Stimulated activated CD8-positive, alpha-beta memory T cell treated with anti-CD3 and anti-CD28 coated beads, Interleukin-15, amount 100 ng/mL, for 24 hours (primary cell): ENCODE results near the gene DNM3.

Source experiments
- DNase-seq: peaks from one replicate; pipeline ENCODE4 v3.0.0-alpha.2; 2020; ENCODE audit warnings: low read depth

DNM3 gene

DNA sequence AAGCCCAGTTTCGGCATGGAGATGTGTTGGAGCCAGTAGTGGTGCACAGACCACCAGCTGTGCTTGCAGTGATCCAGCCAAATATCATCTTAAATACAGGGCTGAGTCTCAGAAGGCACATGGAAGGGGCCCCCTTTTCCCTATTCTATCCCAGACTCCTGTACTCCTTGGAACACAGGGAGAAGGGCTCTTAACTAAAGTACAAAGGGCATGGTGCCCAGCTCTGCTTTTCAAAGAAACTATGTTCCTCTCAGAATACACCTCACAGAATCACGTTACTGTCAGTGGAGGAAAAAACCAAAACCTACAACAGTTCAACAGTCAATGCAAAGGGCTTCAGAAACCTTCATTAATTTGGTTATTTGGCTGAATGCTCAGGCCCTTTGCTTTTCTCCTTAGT is 398.6 kb downstream of the DNM3 start:
- no peak for DNase-seq

DNA sequence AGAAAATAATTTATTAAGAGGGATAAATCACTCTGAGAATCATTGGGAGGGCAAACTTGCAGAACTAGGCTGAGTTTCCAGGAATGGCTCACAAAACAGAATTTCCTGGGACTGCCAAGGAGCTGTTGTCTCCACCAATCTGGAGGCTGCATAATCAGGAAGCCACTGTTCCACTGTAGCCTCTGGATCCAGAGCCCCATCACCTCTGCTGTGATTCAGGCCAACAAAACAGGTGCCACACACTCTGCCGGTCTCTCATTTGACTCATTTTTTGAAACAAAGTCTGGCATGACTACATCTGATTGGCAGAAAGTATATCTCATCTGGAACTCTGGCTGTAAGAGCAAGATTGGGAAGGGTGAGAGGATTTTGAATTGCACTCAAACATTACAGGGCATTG is 400.2 kb downstream of the DNM3 start:
- DNase-seq: no peak

DNA sequence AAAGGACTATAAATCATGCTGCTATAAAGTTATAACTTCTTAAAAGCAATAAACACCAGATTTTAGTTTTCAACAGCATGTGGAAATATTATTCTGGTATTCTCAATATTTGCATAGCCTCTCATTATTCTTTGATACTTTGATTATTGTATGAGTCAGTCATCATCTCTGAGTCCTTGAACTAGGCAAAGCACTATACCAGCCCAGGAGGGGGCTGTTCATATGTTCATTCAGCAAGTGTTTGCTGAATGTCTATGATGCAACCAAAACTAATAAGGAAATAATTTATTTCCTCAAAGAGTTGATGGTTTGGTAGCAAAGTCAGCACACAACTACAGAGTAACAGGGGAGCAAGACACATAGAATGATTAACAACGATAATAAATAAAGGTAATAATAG is 403.6 kb downstream of the DNM3 start:
- no peak for DNase-seq

DNA sequence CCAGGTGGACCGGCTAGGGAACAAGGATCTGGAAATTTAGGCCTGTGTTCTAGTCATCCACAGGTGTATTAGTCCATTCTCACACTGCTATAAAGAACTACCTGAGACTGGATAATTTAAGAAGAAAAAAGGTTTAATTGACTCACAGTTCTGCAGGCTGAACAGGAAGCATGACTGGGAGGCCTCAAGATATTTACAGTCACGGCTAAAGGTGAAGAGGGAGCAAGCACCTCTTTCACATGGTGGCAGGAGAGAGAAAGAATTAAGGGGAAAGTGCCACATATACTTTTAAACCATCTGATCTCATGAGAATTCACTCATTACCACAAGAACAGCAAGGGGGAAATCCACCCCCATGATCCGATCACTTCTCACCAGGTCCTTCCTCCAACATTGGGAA is 404.5 kb downstream of the DNM3 start:
- no peak for DNase-seq

DNA sequence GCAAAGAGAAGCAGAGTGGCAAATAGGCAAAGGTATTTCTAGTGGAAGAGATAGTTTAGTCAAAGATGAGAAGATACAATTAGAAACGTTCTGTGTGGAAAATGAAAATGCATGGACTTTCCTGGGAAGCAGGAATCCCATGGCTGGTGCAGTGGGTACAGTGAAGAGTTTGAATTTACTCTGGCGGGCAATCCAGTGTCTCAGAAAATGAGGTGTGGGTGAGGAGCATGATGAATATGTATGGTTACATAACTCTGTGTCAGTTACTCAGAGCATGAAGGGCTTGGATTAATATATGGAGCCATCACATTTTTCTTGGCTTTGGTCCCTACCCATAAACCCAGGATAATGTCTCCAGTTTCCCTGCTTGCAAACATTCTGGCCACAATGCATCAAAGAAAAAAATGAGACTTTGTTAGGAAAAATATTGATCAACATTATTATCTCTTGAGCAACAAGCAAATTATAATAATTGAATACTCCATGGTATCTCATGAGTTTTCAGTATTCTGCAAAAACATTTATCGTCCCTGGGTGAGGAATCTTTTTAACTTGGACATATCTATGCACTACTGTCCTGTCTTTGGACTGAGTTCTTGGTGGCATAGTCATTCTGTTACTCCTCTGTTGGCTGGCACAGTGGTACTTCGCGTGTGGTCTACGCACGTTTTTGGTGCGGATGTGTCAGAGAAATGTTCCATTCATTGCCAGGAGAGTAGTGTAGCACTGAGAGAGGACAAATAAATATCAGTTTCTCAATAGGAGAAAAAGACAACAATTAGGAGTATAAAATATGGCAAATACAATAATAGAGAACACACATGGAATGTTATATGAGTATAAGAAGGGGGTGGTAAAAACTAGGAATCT is 405.5 kb downstream of the DNM3 start:
- DNase-seq: no peak

DNA sequence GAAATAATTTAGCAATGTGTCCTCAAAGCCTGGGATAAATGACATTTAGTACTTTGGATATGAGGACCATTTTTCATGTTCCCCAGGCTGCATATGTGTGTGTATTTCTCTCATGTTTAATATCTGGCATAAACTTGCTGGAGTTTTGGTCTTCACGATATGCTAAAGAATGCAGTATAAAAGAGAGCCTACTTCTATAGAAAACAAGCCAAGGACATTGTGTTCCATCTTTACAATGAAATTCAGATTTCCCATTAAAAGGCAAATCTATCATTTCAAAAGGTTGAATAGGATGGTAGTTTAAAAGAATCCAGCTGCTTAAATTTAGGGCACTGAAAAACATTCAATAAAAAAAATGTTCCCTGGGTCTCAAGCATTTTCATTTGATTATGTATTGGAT is 410.2 kb downstream of the DNM3 start:
- no peak for DNase-seq

DNA sequence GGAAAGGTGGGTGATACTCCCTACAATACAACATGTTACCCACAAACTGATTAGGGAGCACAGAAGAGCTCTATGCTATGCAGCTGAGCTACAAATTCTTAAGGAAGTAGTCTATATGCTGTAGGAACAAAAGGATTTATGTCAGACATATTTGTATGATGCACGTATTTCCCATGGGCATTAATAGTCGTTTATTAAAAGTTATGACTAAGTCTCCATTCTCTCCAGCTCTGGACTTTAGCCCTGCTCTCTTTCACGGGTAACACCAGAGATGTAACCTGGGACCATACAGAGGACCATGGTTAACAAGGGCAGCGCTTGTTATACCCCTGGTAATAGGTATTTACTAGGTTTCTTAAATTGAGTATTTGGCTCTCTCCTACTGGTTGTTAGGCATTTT is 411.0 kb downstream of the DNM3 start:
- DNase-seq: no peak

DNA sequence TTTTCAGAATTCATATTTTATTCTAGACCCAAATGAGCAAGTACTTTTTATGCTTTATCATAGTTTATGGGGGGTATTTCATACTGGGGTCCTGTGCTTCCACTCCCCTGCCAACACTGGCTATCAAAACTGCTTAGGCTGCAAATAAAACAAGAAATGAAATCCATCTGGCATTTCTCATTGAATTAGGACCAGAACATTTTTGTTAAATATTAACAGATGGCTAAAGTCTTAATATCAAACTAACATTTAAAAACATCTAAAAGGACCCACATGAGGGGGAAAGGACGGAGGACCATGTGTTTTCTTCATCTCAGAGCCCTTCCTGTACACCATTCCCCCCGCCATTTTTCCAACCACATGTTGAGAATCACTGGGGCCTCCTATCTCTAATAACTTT is 411.7 kb downstream of the DNM3 start:
- DNase-seq: no peak

DNA sequence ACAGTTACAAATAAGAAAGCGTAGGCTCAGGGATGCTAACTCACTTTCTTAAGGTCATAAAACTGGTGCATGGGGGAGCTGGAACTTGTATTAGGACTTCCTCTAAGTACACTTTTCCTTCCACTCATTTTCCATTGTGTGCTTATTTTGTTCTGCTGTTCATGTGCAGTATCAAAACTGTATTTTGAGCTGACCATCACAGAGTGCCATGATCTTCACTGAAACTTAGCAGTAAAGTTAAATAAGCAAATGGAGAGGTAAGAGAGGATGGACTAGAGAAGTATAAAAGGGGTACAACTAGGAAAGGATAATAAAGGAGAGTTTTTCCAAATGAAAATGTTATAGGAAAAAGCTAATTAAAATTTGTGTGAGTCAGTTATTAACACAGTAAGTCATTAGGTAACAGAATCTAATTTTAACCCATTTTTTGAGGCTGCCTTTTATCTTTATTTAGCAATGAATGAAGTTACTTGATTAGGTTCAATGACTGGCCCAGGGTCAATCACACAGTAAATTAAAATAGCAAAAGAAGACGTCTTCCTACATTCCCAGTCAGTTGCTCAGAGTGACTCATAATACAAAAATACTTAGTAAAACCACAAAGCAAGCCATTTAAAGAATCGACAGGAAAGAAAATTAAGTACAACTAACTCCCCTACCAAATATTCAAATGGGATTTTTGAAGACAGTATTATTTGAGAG is 413.4 kb downstream of the DNM3 start:
- no peak for DNase-seq

DNA sequence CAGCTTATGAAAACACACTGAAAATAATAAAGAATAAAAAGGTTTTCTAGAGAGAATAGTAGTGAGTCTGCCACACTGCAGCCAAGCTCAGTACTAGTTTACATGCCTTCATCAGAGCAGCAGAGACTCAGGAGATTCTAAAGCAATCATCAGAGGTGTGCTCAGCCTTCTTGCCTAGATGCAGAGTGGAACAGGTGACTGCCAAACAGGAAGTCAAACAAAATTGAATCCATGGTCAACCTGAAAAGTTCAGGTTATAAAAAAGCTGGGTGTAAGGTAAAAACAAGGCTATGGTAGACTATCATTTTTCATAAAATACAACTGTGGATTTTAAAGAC is 413.9 kb downstream of the DNM3 start:
- no peak for DNase-seq

DNA sequence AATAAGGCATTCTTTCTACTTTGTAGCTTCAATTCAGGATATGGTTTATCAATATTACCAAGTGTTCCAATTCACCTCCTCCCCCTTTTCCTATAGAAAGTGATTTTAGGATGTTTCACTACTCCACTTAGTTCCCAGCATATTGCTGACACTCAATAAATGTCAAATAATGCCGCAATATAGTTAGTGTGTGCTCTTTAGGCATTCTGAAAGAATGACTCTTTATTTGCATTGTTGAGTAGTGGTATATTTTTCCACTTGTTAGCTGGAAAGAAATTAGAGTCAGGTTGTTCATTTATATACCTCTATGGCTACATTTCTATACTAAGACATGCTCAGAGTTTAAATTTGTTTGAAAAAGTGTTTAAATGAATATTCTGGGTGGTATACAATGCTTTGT is 424.6 kb downstream of the DNM3 start:
- DNase-seq: no peak

DNA sequence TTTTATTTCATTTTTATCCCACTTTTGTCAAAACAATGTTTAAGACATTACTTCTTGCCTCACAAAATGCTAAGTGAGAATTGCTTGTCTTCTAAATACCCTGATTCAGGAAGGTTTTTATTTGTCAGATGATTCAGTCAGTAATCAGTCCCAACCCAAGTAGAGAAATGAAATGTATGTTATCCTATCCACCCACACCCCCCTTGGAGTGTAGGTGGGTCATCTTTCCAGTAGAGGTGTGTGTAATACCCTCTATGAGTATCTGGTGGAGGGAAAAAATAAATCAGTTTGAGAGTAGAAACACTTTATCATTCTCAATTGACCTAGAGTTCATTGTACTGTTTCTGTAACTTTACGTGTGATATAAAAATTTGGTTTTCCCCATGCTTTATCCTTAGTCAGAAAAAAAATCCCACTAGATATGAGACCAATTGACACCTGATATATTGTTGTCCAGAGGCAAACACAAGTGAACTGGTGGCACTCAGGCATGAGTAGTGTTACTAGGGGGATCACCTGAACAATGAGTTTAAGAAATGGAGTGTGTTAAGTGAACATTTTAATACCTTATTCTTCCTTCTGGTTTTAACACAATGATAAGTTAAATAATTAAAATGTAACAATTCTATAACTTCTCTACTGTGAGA is 425.4 kb downstream of the DNM3 start:
- DNase-seq: no peak

DNA sequence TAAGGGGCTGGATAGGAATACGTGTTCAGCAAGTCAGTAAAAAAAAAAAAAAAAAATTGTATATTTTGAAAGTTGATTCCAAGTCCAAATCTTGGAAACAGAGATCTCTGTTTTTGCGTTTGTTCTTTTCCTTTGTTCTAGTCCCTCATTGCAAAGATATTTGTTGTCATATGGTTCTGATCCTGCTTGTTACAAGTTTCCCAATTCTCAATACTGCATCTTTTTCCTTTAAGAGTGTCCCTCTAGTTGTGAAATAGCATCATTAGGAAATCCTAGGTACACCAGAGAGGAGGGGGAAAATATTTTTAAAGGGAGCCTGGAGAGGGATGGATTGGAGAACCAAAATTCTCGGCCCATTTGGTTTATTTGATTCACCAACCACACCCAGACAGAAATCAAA is 426.9 kb downstream of the DNM3 start:
- no peak for DNase-seq

DNA sequence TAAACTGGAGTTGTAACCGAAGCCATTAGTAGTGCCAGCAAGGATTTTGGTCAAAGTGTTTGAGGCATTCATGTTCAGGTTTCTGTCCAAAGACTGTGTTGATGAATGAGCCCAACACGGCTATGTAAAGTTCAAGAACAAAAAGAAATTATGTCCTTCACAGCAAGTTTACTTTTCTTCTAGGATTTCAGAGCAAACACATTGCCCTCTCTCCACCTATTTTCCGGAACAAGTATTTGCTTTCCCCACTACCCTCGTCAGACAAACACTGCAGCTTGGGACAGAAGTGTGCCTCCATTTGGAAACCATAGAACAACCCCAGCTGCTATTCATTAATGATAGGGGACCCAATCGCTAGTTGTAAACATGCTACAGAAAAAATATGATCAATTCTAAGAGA is 427.8 kb downstream of the DNM3 start:
- no peak for DNase-seq

DNA sequence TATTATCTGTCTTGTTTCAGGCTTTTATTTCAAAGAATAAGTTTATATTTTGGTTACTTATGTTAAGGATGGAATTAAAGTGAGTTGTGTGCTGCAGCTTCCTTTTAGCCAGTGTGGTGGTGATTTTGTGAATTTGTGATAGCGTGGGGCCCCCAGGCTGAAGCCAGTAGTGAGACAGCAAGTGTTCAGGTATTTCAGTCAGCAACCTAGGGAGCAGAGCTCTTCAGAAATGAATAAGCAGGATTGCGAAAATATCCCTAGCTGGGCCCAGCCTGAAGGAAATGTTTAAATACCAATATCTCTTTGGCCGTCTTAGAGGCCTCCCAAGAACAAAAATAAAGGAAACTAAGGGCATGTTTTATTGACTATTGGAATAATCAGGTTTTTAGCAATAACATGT is 428.3 kb downstream of the DNM3 start:
- no peak for DNase-seq

DNA sequence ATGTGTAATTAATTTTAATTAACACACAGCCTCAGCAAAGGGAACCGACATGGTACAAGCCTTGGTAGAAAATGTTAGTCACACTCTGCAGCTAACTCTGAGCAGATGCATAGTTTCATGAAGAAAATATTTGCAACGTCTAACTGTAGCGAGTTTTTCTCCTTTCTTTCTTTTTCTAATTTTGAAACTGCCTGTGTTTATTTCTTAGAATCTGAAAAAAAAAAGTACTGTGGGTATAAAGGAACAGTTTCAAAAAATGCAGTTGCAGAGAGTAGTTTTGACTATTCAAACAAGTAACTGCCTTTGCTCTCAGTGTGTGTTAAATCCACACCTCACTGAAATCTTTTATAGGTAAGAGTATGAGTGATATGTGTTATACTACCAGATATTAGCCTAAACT is 429.3 kb downstream of the DNM3 start:
- DNase-seq: no peak

DNA sequence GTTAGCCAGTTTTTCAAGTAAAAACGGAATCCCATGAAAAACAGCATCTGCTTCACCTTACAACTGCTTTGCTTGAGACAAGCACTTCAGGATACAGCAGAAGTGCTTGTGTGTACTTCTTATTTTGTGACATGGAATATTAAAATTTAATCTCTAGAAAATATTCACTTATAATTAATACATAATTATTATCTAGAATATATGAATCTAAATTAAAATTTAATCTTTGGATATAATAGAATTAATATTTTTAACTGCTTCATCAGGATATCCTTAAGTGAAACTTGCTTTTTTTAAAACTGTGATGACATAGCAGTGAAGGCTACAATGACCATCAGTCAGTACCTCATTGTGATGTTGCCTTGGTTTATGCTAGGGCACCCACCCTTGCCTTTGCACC is 430.8 kb downstream of the DNM3 start:
- DNase-seq: no peak

DNA sequence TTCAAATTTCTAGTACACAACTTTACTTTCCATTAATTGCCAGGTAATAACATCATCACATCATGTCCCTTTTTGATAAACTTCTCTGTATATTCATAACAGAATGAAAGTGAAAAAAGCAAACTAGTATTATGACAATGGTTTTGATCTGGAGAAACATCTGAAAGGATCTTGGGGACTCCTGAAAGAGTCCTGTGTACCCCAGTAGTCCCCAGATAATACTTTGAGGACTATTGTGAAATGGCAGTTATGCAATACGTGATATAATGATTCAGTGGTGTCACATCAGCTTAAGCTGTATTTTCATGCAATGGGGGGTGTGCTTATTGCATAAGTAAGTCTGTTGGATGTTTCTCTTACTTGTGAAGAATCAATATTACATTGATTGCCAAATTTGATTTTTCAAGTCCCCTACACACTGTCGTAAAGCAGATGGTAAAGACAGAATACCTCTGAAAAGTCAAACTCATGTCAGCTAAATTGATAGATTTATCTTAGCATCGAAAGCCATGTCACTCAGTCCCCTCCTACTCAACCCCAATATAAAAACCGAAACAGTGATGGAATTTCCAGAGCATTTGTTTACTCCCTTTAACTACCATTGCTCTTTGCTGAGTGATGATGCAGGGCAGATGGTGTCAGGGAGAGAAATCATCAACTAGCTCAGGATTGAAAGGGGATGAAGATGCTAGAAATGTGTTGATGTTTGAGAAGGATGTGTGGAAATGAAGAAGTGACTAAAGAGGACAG is 432.5 kb downstream of the DNM3 start:
- DNase-seq: no peak

DNA sequence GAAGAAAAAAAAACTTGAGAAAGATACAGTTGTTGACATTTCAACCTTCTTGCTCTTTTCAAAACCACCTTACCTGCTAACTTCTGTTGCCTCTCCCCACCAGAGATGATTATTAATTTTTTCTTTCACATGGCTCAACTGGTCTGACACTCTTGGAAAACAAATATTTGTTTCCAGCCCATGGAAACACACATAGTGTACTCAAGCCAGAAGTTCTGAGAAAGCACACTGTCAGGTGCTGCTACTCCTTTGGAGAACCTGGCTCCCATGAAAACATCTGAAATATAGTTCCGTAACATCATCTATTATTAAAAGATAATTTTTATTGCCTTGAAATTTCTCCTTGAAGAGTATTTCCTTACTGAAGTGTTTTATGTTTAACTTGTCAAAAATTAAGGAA is 434.2 kb downstream of the DNM3 start:
- no peak for DNase-seq

DNA sequence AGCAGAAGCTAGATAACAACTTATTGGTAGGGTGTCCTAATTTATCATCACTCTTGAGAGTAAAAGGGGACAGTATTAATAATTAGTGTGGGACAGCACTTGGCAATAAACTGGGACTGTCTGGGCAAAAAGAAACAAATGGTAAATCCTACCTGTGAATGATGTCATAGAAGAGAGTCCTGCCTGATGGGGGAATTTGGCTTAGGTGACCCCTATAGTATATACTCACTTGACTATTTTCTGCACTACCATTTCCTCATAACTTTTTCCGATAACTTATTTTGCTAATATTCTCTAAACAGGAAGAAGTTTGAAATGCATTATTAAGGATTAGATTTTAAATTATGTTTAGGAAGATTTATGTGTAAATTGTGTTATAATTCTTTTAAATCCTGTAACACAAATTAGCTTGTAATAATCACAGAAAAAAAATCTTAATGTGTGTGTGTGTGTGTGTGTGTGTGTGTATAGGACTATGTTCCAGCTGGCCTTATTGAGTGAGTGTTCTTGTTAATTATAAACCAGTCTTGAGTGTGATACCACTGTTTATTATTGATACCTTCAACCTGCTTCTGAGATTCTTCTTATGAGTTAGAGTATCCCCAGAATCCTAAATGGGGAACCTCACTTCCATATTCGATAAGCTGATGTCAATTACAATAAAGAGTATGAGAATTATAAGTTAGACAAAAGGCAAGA is 435.0 kb downstream of the DNM3 start:
- DNase-seq: no peak

DNA sequence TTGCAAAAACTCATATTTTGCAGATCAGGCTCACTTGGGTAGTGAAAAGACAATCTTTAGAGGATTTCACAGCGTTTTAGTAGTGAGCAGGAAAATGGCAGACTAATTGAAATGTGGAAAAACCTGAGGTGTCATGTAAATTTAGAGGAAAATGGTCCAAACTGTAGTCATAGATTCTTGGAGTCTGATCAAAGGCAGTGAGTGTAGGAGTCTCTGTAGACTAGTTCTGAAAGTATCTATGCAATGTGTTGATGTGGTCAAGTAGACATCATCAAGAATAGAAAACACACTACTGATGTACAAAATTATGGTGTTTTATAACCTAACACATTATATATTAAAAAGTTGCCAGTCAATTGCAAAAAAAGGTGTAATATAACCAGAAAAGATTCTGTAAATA is 436.0 kb downstream of the DNM3 start:
- DNase-seq: no peak

DNA sequence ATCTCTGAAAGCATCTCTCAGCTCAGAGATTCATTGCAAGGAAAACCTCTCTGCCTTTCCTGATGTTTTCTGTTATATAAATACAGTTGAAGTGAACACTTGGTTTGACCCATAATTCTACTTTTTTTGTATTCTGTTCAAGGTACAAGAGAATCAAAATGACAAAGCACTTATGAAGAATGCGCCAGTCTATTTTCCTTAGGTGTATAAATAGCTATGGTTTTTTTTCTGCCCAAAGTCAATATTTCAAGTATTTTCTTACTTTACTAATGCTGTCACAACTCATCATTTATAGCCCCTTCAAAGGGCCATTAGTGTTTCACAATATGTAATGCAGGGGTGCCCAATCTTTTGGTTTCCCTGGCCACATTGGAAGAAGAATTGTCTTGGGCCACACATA is 436.7 kb downstream of the DNM3 start:
- no peak for DNase-seq
